Pulmonary artery endothelial cell (primary cell): ENCODE results near the gene POLL. TPM values are rescaled to one million over a fixed set of nuclear protein-coding genes. Genes with fewer than 3 reads are reported as not detected.

Experiments used
- DNase-seq: peaks from one replicate; pipeline ENCODE4 v3.0.0-alpha.2; 2011; ENCODE audit warnings: low read depth, low spot score
- total RNA-seq: library from RNA; depleted of rRNA; stranded (reverse); fragments of >200 nt; gene quantifications from 2 replicates; pipeline ENCODE4 v1.2.3, GENCODE V29; 2014

The POLL gene
- total RNA-seq, 1 donor from 2014 or later, result 11.6 TPM

- DNase-seq, result no peak
These were observed 13.9 kb downstream of the POLL start for GRCh38 chr10:101573885-101574753.

DNA sequence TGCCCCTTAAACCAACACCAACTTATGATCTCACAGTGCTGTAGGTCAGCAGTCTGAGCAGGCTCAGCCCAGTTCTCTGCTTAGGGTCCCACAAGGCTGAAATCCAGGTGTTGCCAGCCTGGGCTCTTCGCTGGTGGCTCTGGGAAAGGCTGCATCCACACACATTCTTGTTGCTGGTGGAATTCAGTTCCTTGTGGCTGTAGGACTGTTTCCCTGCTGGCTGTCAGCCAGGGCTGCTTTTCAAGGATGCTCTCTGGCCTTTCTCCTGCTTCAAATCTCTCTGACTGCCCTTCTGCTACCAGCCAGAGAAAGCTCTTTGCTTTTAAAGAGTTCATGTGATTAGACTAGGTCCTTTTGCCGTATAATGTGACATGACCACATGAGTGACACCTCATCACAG, 15.3 kb downstream of the POLL start:
- DNase-seq, result no peak

- no peak for DNase-seq
These were observed 15.9 kb downstream of the POLL start for GRCh38 chr10:101572126-101572525.

GRCh38 chr10:101571271-101571925, 16.7 kb downstream of the POLL start:
- no peak for DNase-seq

GRCh38 chr10:101570428-101571270, 17.4 kb downstream of the POLL start:
- no peak for DNase-seq

- no peak for DNase-seq
These were observed 18.2 kb downstream of the POLL start for GRCh38 chr10:101569622-101570427.

DNA sequence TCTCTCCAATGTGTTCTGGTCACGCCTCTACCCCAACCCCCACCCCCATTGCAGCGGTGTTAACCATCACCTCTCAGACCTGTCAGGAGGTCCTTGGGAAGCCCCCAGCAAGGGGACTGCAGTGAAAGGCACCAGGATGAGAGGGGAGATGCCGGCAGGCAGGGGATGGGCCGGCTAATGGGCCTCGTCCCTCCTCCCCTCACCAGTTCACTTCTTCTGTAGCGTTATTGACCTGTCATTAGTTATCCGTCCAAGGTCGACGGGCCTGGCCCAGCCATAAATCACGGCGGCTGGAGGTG, 18.8 kb downstream of the POLL start:
- no peak for DNase-seq

DNA sequence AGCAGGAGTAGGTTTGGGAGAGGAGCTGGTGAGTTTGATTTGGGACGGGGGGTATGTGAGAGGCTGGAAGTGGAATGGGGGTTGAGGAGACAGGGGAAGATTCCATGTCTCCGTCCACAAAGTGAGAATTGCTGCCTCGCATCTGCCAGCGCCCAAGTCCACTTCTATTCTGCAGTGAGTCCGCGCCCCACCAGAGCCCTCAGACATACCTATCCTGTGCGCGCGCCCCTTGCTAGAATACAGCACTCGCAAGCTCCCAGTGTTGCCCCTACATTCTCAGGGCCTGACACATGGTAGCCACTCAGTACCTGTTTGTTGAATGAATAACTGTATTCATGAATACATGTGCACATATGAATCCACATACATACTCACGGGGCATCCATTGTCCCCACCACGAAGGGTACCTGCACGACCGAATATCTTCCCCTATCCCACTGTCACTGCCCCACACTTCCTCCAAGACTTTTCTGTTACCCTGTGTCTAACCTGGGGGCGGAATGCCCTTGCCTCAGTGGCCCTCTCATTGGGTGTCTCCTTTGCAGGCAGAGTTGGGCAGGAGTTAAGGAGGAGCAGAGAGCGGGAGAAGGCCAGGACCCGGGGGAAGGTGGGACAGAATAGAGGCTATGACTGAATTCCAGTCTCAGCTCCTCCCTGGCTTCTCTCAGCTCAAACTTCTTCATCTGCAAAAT, 19.9 kb downstream of the POLL start:
- DNase-seq, result no peak

DNA sequence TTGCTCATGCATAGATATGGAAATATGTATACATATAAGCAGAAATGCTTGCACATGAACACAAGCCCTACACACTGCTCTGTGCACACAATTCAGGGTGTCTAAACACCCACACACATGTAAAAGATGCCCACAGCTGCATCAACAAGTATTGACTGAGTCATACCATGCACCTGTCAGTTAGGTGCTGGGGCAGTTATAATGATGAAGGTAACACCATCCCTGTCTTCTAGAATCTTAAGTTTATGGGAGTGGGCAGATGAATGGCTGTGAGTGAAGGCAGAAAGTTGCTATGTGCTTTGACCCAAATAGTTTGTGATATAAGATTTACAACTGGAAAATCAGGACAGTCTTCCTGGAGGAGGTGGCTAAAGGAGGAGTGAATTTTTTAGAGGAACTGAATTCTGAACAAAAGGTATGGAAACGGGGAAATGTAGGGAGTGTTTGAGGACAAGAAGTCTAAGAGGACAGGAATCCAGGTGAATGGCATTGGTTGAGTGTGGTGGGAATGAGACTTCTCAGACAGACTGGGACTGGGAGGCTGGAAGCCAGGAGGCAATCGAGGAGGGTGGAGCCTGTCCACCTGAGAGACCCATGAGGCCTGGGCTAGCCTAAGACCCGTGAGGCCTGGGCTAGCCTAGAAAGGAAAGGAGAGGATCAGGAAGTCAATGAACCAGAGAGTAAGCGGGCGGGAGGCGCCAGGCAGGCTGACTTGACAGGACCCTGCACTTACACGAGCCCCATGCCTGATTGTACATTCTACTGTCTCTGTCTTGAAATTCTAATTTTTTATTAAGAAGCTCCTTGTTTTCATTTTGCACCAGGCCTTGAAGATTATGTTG, 20.7 kb downstream of the POLL start:
- DNase-seq, result no peak

DNA sequence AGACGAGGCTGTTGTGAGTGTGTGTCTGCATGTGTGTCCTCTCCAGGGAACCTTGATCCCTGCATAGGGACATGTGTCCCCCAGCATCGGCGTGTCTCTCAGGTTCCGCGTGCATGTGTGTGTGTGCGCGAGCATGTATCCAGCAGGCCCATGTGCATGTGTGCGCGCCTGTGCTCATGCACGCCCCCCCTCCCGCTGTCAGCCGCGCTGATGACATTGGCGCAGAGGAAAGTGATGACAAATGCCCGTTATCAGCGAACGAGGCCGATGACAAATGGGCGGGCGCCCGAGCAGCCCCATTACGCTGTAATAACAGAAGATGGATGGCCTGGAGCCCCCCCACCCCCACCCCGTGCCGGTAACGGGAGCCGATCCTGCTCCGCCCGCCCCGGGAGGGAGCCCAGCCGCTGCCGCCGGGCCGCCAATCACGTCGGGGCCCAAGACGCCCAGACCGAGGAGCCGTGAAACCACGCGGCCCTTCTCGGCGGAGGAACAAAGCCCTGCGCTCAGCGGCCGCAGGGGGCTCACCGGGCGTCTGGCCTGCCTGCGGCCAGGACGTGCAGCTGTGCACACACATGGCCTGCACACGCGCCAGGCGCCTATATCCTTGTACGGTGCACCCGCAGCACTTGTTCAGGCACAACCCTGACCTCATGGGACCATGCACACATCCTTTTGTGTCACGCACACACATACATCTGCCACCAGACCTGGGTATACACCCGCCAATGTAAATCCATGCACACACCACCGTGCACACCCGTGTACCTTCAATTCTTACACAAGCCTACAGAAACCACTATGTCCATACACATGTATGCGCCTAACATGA, 21.5 kb downstream of the POLL start:
- no peak for DNase-seq

GRCh38 chr10:101565936-101566332, 22.1 kb downstream of the POLL start:
- no peak for DNase-seq

DNA sequence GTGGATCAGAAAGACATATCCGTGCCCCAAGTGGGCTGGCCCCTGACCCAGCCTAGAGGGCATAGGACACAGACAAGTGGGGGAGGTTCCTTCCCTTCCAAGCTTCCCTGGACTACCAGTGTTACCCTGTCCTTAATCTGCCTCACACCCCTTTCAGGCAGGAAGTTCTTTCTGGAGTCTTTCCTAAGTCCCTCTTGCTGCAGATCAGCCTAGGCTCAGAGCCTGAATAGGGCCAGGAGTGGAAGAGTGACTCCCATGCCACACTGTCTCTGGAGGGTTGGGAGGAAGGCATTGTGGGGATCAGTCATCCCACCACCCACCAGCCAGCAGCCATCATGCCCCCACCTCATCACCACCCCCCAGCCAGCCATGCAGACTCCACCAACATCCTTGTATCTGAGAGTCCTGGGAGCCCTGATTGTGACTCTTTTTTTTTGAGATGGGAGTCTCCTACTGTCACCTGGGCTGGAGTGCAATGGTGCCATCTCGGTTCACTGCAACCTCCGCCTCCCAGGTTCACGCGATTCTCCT, 22.6 kb downstream of the POLL start:
- no peak for DNase-seq

- no peak for DNase-seq
These were observed 23.5 kb downstream of the POLL start for GRCh38 chr10:101564490-101564991.

GRCh38 chr10:101563497-101564040, 24.5 kb downstream of the POLL start:
- no peak for DNase-seq

- no peak for DNase-seq
These were observed 25.1 kb downstream of the POLL start for GRCh38 chr10:101563007-101563406.

DNA sequence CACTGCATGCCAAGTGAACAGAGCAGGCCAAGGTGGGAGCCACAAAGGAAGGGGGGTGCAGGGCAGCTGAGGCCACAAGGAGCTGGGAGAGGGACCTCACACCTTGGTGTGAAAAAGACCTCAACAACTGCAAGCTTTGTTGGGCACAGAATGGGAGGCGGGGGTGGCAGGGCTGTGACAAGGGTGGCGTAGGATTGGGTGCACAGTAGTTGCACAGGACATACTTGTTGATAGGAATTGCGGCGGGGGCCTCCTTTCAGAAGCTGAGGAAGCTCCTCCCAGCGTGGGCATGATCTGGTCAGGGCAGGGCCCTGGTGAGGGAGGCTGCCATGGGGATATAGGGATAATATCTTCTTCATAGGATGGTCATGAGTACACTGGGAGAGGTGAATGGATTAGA, 25.8 kb downstream of the POLL start:
- DNase-seq, result no peak

- DNase-seq, result no peak
These were observed 26.8 kb downstream of the POLL start for GRCh38 chr10:101561068-101561915.
